Tibial nerve (tissue), 4 donors: ENCODE measurements around the gene KPNA1.

ENCODE experiments used
- EP300 ChIP-seq, 2 donors: sonication (generic); formaldehyde crosslinking; IDR thresholded peaks; one replicate each; pipeline ENCODE4 v1.6.1; 2017; ENCODE audit warnings: antibody characterized with exemption in 2 of 2, mild to moderate bottlenecking in 1 of 2
- POLR2A ChIP-seq, 2 donors: fragments of 450-650 bp; IDR thresholded peaks; one replicate each; pipeline ENCODE4 v1.6.1; 2017; ENCODE audit warnings: antibody characterized with exemption in 2 of 2, mild to moderate bottlenecking in 2 of 2, moderate library complexity in 2 of 2
- TF ChIP-seq, protein P1 (sequence below), 5 experiments: fragments of 200-600 bp in 3 of 5; fragments of 450-650 bp in 2 of 5; sonication (generic) in 3 of 5; IDR thresholded peaks; one replicate each; pipeline ENCODE4 v1.5.1; 2016 to 2019; ENCODE audit warnings: antibody characterized with exemption in 5 of 5, mild to moderate bottlenecking in 3 of 5, moderate library complexity in 2 of 5

DNA sequence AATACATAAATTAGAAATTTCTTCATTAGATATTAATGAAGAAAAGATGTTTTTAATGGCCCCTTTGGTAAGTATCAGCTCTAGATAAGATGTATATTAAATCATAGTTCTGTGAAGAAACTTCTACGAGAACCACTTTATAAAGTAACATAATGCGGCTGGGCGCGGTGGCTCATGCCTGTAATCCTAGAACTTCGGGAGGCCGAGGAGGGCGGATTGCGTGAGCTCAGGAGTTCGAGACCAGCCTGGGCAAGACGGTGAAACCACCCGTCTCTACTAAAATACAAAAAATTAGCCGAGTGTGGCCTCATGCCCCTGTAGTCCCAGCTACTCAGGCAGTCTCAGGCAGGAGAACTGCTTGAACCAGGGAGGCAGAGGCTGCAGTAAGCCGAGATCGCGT, 2.5 kb downstream of the KPNA1 start:
- TF ChIP-seq, protein P1, sequence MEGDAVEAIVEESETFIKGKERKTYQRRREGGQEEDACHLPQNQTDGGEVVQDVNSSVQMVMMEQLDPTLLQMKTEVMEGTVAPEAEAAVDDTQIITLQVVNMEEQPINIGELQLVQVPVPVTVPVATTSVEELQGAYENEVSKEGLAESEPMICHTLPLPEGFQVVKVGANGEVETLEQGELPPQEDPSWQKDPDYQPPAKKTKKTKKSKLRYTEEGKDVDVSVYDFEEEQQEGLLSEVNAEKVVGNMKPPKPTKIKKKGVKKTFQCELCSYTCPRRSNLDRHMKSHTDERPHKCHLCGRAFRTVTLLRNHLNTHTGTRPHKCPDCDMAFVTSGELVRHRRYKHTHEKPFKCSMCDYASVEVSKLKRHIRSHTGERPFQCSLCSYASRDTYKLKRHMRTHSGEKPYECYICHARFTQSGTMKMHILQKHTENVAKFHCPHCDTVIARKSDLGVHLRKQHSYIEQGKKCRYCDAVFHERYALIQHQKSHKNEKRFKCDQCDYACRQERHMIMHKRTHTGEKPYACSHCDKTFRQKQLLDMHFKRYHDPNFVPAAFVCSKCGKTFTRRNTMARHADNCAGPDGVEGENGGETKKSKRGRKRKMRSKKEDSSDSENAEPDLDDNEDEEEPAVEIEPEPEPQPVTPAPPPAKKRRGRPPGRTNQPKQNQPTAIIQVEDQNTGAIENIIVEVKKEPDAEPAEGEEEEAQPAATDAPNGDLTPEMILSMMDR (IDR thresholded peaks at IDR 0.05), result no peak
- no peak for TF ChIP-seq POLR2A (IDR thresholded peaks at IDR 0.05)
- TF ChIP-seq EP300 (IDR thresholded peaks at IDR 0.05), result no peak
